Gastroesophageal sphincter (tissue), 3 donors: ENCODE results near the gene NPSR1.

ENCODE experiments used
- CTCF ChIP-seq, 4 experiments: fragments of 200-600 bp in 2 of 4; fragments of 450-650 bp in 2 of 4; sonication (generic) in 1 of 4; IDR thresholded peaks; one replicate each; pipeline ENCODE4 v1.5.1; 2017 to 2019; ENCODE audit warnings: antibody characterized with exemption in 4 of 4, mild to moderate bottlenecking in 2 of 4, moderate library complexity in 2 of 4
- POLR2A ChIP-seq, 2 donors: fragments of 450-650 bp; IDR thresholded peaks; one replicate each; pipeline ENCODE4 v1.6.1; 2017; ENCODE audit warnings: antibody characterized with exemption in 2 of 2, mild to moderate bottlenecking in 2 of 2, moderate library complexity in 1 of 2
- POLR2AphosphoS5 ChIP-seq: sonication (generic); formaldehyde crosslinking; IDR thresholded peaks from one replicate; pipeline ENCODE4 v1.6.1; 2017; ENCODE audit warnings: antibody characterized with exemption

- peak in 1 of 4 experiments; percentile 30 for TF ChIP-seq CTCF (IDR thresholded peaks at IDR 0.05)
- TF ChIP-seq POLR2AphosphoS5, result no peak
- TF ChIP-seq POLR2A (IDR thresholded peaks at IDR 0.05), result no peak
Measured at GRCh38 chr7:34759477-34760125, 101.6 kb downstream of the NPSR1 start.
